Measurements from ENCODE around the gene CCHCR1. TPM values are rescaled to one million over a fixed set of nuclear protein-coding genes. Genes with fewer than 3 reads are reported as not detected.

CCHCR1 gene
- total RNA-seq, 2 donors from 2014 or later: 20.3 to 37.4 TPM

GRCh38 chr6:31107052-31107451, 50.5 kb downstream of the CCHCR1 start:
- WGBS: 85% methylated on average over 4 of the region's 4 CpGs
- no peak for DNase-seq (ENCODE audit: low spot score)

GRCh38 chr6:31103136-31103535, 54.5 kb downstream of the CCHCR1 start:
- no peaks in the 10 kb centered on the region for H3K9me3 ChIP-seq
- H3K36me3 ChIP-seq: no peaks in the 10 kb centered on the region
- no peak overlapping the region for H3K27ac ChIP-seq
- TF ChIP-seq POLR2AphosphoS5 (IDR thresholded peaks at IDR 0.05) (no peak), CTCF (IDR thresholded peaks at IDR 0.05) (no peak)
- WGBS: 100% methylated on average over 2 of the region's 2 CpGs
- no peaks in the 10 kb centered on the region for H3K4me1 ChIP-seq (replicated peaks)
- no peak overlapping the region for H3K4me3 ChIP-seq
- DNase-seq (ENCODE audit: low spot score): no peak
- intact Hi-C loops (cut with DNase I): no loop called here
- no peaks in the 10 kb centered on the region for H3K27me3 ChIP-seq (replicated peaks; ENCODE audit: insufficient read depth)

More at GRCh38 chr6:31107052-31107451, 50.5 kb downstream of the CCHCR1 start:
- no peaks in the 10 kb centered on the region for H3K9me3 ChIP-seq
- TF ChIP-seq POLR2A (IDR thresholded peaks at IDR 0.05): no peak
- TF ChIP-seq POLR2AphosphoS5 (IDR thresholded peaks at IDR 0.05): no peak
- no peak for TF ChIP-seq CTCF (IDR thresholded peaks at IDR 0.05)
- H3K4me3 ChIP-seq: no peak overlapping the region
- H3K4me1 ChIP-seq (replicated peaks): no peaks in the 10 kb centered on the region
- no peak overlapping the region for H3K27ac ChIP-seq
- intact Hi-C loops (cut with DNase I): no loop called here
- no peaks in the 10 kb centered on the region for H3K36me3 ChIP-seq
- H3K27me3 ChIP-seq (replicated peaks; ENCODE audit: insufficient read depth): peaks cover 2% of the 10 kb centered on the region

- Histone ChIP-seq H3K9me3 (no peaks in the 10 kb centered on the region), H3K4me3 (no peak overlapping the region), H3K36me3 (no peaks in the 10 kb centered on the region), H3K27ac (no peak overlapping the region), H3K4me1 (replicated peaks) (no peaks in the 10 kb centered on the region), H3K27me3 (replicated peaks; ENCODE audit: insufficient read depth) (no peaks in the 10 kb centered on the region)
- intact Hi-C loops (cut with DNase I): no loop called here
- WGBS: 94% methylated on average over 4 of the region's 4 CpGs
- no peak for DNase-seq (ENCODE audit: low spot score)
- TF ChIP-seq CTCF (IDR thresholded peaks at IDR 0.05) (no peak), POLR2AphosphoS5 (IDR thresholded peaks at IDR 0.05) (no peak), POLR2A (IDR thresholded peaks at IDR 0.05) (no peak)
Measured at GRCh38 chr6:31098449-31098938, 59.1 kb downstream of the CCHCR1 start.

- H3K4me1 ChIP-seq (replicated peaks): no peaks in the 10 kb centered on the region
- H3K27me3 ChIP-seq (replicated peaks; ENCODE audit: insufficient read depth): no peaks in the 10 kb centered on the region
- TF ChIP-seq POLR2A (IDR thresholded peaks at IDR 0.05) (no peak), POLR2AphosphoS5 (IDR thresholded peaks at IDR 0.05) (no peak), CTCF (IDR thresholded peaks at IDR 0.05) (no peak)
- 56% methylated on average over 5 of the region's 5 CpGs for WGBS
- no peaks in the 10 kb centered on the region for H3K9me3 ChIP-seq
- DNase-seq (ENCODE audit: low spot score): no peak
- H3K36me3 ChIP-seq: no peaks in the 10 kb centered on the region
- H3K27ac ChIP-seq: no peak overlapping the region
- intact Hi-C loops (cut with DNase I): no loop called here
- no peak overlapping the region for H3K4me3 ChIP-seq
Measured at GRCh38 chr6:31096656-31097055, 60.9 kb downstream of the CCHCR1 start.

DNA sequence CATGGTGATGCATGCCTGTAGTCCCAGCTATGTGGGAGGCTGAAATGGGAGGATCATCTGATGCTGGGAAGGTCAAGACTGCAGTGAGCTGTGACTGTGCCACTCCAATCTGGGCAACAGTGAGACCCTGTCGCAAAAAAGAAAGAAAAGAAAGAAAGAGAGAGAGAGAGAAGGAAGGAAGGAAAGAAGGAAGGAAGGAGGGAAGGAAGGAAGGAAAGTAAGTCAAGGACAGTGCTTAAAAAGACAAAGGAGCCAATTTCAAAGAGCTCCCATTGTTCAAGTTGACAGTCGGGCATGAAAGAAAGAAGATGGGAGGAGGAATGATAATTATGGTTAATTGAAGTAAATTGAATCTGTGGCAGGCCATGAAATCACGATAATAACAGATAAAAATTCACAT, 61.4 kb downstream of the CCHCR1 start:
- WGBS: 78% methylated on average over 3 of the region's 3 CpGs
- no peak overlapping the region for H3K4me3 ChIP-seq
- H3K27ac ChIP-seq: no peak overlapping the region
- DNase-seq (ENCODE audit: low spot score): no peak
- H3K4me1 ChIP-seq (replicated peaks): no peaks in the 10 kb centered on the region
- intact Hi-C loops (cut with DNase I): no loop called here
- no peaks in the 10 kb centered on the region for H3K36me3 ChIP-seq
- TF ChIP-seq POLR2AphosphoS5 (IDR thresholded peaks at IDR 0.05) (no peak), POLR2A (IDR thresholded peaks at IDR 0.05) (no peak), CTCF (IDR thresholded peaks at IDR 0.05) (no peak)
- H3K9me3 ChIP-seq: no peaks in the 10 kb centered on the region
- H3K27me3 ChIP-seq (replicated peaks; ENCODE audit: insufficient read depth): no peaks in the 10 kb centered on the region

All from prostate gland (tissue), 2 donors.